H9 (cell line): ENCODE measurements around the gene APOBR. TPM values are rescaled to one million over a fixed set of nuclear protein-coding genes. Genes with fewer than 3 reads are reported as not detected.

Source experiments
- DNase-seq: peaks from one replicate; pipeline ENCODE4 v3.0.0-alpha.2; 2017
- H2AFZ ChIP-seq: one replicate; pipeline ENCODE4 v1.6.1; 2013; ENCODE audit warnings: mild to moderate bottlenecking, low read length, control low read depth, moderate library complexity
- H2AK5ac ChIP-seq: 2 replicates; pipeline ENCODE4 v1.6.1; 2013; ENCODE audit warnings: low read length, control low read depth, mixed read lengths; ENCODE audit not compliant: insufficient read length
- H2BK120ac ChIP-seq: one replicate; pipeline ENCODE4 v1.6.1; 2013; ENCODE audit warnings: low read depth, mild to moderate bottlenecking, low read length, control low read depth, inconsistent platforms; ENCODE audit not compliant: poor library complexity, severe bottlenecking
- H2BK12ac ChIP-seq: 2 replicates; pipeline ENCODE4 v1.6.1; 2013; ENCODE audit warnings: low read length, control low read depth, mixed read lengths, low read depth; ENCODE audit not compliant: insufficient read length
- H2BK15ac ChIP-seq: 2 replicates; pipeline ENCODE4 v1.6.1; 2013; ENCODE audit warnings: low read depth, low read length, control low read depth
- H2BK20ac ChIP-seq: one replicate; pipeline ENCODE4 v1.6.1; 2013; ENCODE audit warnings: low read depth, mild to moderate bottlenecking, low read length, control low read depth, inconsistent platforms; ENCODE audit not compliant: poor library complexity, severe bottlenecking
- H2BK5ac ChIP-seq: 2 replicates; pipeline ENCODE4 v1.6.1; 2013; ENCODE audit warnings: low read length, control low read depth, mixed read lengths; ENCODE audit not compliant: insufficient read length
- H3K14ac ChIP-seq: 2 replicates; pipeline ENCODE4 v1.6.1; 2013; ENCODE audit warnings: low read length, control low read depth; ENCODE audit not compliant: insufficient read depth
- H3K18ac ChIP-seq: 2 replicates; pipeline ENCODE4 v1.6.1; 2013; ENCODE audit warnings: low read depth, mild to moderate bottlenecking, mixed read lengths, low read length, control low read depth; ENCODE audit not compliant: insufficient read length
- H3K23ac ChIP-seq: 2 replicates; pipeline ENCODE4 v1.6.1; 2013; ENCODE audit warnings: low read length, control low read depth, mixed read lengths, low read depth; ENCODE audit not compliant: insufficient read length
- H3K23me2 ChIP-seq: 2 replicates; pipeline ENCODE4 v1.6.1; 2013; ENCODE audit warnings: low read depth, mild to moderate bottlenecking, mixed read lengths, low read length, control low read depth; ENCODE audit not compliant: insufficient read length, poor library complexity, severe bottlenecking
- H3K27ac ChIP-seq: 2 replicates; pipeline ENCODE4 v1.5.1; 2013; ENCODE audit warnings: low read length, control low read depth, mixed read lengths, low read depth; ENCODE audit not compliant: insufficient read length
- H3K27me3 ChIP-seq: 2 replicates; pipeline ENCODE4 v1.6.1; 2013; ENCODE audit warnings: low read length, control low read depth, inconsistent platforms; ENCODE audit not compliant: insufficient read depth
- H3K4ac ChIP-seq: 2 replicates; pipeline ENCODE4 v1.6.1; 2013; ENCODE audit warnings: low read depth, mild to moderate bottlenecking, control low read depth, inconsistent platforms, low read length, moderate library complexity
- H3K4me1 ChIP-seq: 2 replicates; pipeline ENCODE4 v1.6.1; 2013; ENCODE audit warnings: low read length, control low read depth, inconsistent platforms; ENCODE audit not compliant: insufficient read depth
- H3K4me2 ChIP-seq: 2 replicates; pipeline ENCODE4 v1.6.1; 2013; ENCODE audit warnings: low read length, control low read depth, mixed read lengths; ENCODE audit not compliant: insufficient read length, insufficient read depth
- H3K56ac ChIP-seq: 2 replicates; pipeline ENCODE4 v1.6.1; 2013; ENCODE audit warnings: low read depth, mild to moderate bottlenecking, mixed read lengths, low read length, control low read depth; ENCODE audit not compliant: insufficient read length
- H3K79me1 ChIP-seq: 2 replicates; pipeline ENCODE4 v1.6.1; 2013; ENCODE audit warnings: low read depth, mild to moderate bottlenecking, moderate library complexity, low read length, control low read depth, inconsistent platforms; ENCODE audit not compliant: insufficient read depth, poor library complexity, severe bottlenecking
- H3K79me2 ChIP-seq: 2 replicates; pipeline ENCODE4 v1.6.1; 2013; ENCODE audit warnings: low read length, control low read depth, inconsistent platforms; ENCODE audit not compliant: insufficient read depth
- H3K9ac ChIP-seq: 2 replicates; pipeline ENCODE4 v1.6.1; 2013; ENCODE audit warnings: low read length, control low read depth, mixed read lengths; ENCODE audit not compliant: insufficient read length; ENCODE audit errors: extremely low read depth
- H3K9me3 ChIP-seq: one replicate; pipeline ENCODE4 v1.6.1; 2013; ENCODE audit warnings: low read depth, low read length, inconsistent platforms; ENCODE audit not compliant: control insufficient read depth
- H3T11ph ChIP-seq: one replicate; pipeline ENCODE4 v1.6.1; 2013; ENCODE audit warnings: mild to moderate bottlenecking, low read length, control low read depth, inconsistent platforms
- H4K20me1 ChIP-seq: one replicate; pipeline ENCODE4 v1.6.1; 2013; ENCODE audit not compliant: control insufficient read depth, insufficient read length, insufficient read depth
- H4K5ac ChIP-seq: 2 replicates; pipeline ENCODE4 v1.6.1; 2013; ENCODE audit warnings: low read depth, mild to moderate bottlenecking, mixed read lengths, low read length, control low read depth; ENCODE audit not compliant: insufficient read length
- H4K8ac ChIP-seq: replicated peaks from 2 replicates; pipeline ENCODE4 v1.6.1; 2013; ENCODE audit warnings: low read length, control low read depth, mixed read lengths, low read depth; ENCODE audit not compliant: insufficient read length
- H4K91ac ChIP-seq: 2 replicates; pipeline ENCODE4 v1.6.1; 2013; ENCODE audit warnings: low read depth, mild to moderate bottlenecking, moderate library complexity, mixed read lengths, low read length, control low read depth; ENCODE audit not compliant: insufficient read length
- H3K27ac Mint-ChIP-seq, 3 experiments: 2 replicates in 2 of 3; 3 replicates in 1 of 3; pipeline ENCODE4 v1.8.0; 2020 to 2021; ENCODE audit warnings: mixed read lengths in 3 of 3, mild to moderate bottlenecking in 1 of 3, moderate library complexity in 1 of 3
- H3K27me3 Mint-ChIP-seq: 2 replicates; pipeline ENCODE4 v1.8.0; 2021; ENCODE audit warnings: low read depth, mild to moderate bottlenecking, moderate library complexity, mixed read lengths
- H3K36me3 Mint-ChIP-seq, 3 experiments: 2 replicates in 2 of 3; 3 replicates in 1 of 3; pipeline ENCODE4 v1.8.0; 2020 to 2021; ENCODE audit warnings: low read depth in 3 of 3, mixed read lengths in 3 of 3; ENCODE audit not compliant: insufficient read depth in 1 of 3
- H3K4me1 Mint-ChIP-seq, 2 experiments: 2 replicates each; pipeline ENCODE4 v1.8.0; 2020; ENCODE audit warnings: mixed read lengths in 2 of 2
- H3K4me3 Mint-ChIP-seq, 2 experiments: 2 replicates in 1 of 2; 3 replicates in 1 of 2; pipeline ENCODE4 v1.8.0; 2020 to 2021; ENCODE audit warnings: mild to moderate bottlenecking in 2 of 2, mixed read lengths in 2 of 2, moderate library complexity in 1 of 2
- H3K9me3 Mint-ChIP-seq, 2 experiments: 2 replicates in 1 of 2; 3 replicates in 1 of 2; pipeline ENCODE4 v1.8.0; 2020; ENCODE audit warnings: mild to moderate bottlenecking in 2 of 2, mixed read lengths in 2 of 2, moderate library complexity in 1 of 2
- WGBS: extraction: QIAGEN DNeasy Blood & Tissue Kit; methylation state at CpG from one replicate; pipeline ENCODE4 v1.1.7; 2013; ENCODE audit warnings: missing lambda C conversion rate, low lambda C conversion rate, mixed read lengths; ENCODE audit not compliant: insufficient read length; ENCODE audit errors: extremely low coverage; 5-methylcytosine and 5-hydroxymethylcytosine counted together
- total RNA-seq: library from RNA; stranded (reverse); gene quantifications from 2 replicates; pipeline ENCODE4 v1.2.1, GENCODE V29; 2021
- TF ChIP-seq, protein P1 (sequence below): fragments of 200-600 bp; sonication (generic); conservative IDR thresholded peaks from 3 replicates; pipeline ENCODE4 v1.8.0; 2021; ENCODE audit warnings: antibody characterized with exemption, mild to moderate bottlenecking

The APOBR gene
- total RNA-seq, 1 experiment from 2014 or later = not detected

DNA sequence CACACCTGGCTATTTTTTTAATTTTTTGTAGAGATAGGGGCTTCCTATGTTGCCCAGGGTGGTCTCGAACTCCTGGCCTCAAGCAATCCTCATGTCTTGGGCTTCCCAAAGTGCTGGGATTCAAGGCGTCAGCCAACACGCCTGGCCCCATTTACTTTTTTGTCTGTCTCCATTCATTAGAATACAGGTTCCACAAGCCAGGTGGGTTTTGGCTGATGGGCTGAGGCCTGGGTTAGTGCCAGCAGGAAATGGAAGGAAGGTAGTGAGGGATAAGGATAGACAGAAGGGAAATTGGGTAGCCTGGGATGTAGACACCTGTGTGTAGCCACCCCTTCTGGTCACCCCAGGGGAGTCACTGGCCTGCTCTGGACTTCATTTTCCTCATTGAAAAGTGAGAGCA is 16.6 kb downstream of the APOBR start:
- TF ChIP-seq, protein P1, sequence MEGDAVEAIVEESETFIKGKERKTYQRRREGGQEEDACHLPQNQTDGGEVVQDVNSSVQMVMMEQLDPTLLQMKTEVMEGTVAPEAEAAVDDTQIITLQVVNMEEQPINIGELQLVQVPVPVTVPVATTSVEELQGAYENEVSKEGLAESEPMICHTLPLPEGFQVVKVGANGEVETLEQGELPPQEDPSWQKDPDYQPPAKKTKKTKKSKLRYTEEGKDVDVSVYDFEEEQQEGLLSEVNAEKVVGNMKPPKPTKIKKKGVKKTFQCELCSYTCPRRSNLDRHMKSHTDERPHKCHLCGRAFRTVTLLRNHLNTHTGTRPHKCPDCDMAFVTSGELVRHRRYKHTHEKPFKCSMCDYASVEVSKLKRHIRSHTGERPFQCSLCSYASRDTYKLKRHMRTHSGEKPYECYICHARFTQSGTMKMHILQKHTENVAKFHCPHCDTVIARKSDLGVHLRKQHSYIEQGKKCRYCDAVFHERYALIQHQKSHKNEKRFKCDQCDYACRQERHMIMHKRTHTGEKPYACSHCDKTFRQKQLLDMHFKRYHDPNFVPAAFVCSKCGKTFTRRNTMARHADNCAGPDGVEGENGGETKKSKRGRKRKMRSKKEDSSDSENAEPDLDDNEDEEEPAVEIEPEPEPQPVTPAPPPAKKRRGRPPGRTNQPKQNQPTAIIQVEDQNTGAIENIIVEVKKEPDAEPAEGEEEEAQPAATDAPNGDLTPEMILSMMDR = no peak

More for the DNA sequence above, 16.6 kb downstream of the APOBR start:
- H3K79me2 ChIP-seq = no peaks in the 10 kb centered on the region
- H3K79me1 ChIP-seq = no peaks in the 10 kb centered on the region
- Mint-ChIP-seq H3K9me3 (no peaks in the 10 kb centered on the region), H3K4me1 (0 out of 4 replicates have a peak, but pooled peaks cover 0 to 2% of the 10 kb centered on the region in 2 experiments), H3K27me3 (peaks cover 5% of the 10 kb centered on the region), H3K4me3 (no peak overlapping the region), H3K27ac (no peak overlapping the region), H3K36me3 (no peaks in the 10 kb centered on the region)
- WGBS = no CpG with 5 or more reads among the region's 3 CpGs
- H3K18ac ChIP-seq = no peak overlapping the region
- H4K8ac ChIP-seq = no peak overlapping the region
- H2BK5ac ChIP-seq = no peak overlapping the region
- no peak overlapping the region for H3T11ph ChIP-seq
- no peak overlapping the region for H2AFZ ChIP-seq
- no peak overlapping the region for H4K5ac ChIP-seq
- H2AK5ac ChIP-seq = no peak overlapping the region
- H3K9ac ChIP-seq = no peak overlapping the region
- no peaks in the 10 kb centered on the region for H3K9me3 ChIP-seq
- H2BK20ac ChIP-seq = no peak overlapping the region
- no peak overlapping the region for H3K14ac ChIP-seq
- no peak overlapping the region for H4K91ac ChIP-seq
- H3K23ac ChIP-seq = no peak overlapping the region
- no peaks in the 10 kb centered on the region for H4K20me1 ChIP-seq
- no peak overlapping the region for H3K27ac ChIP-seq
- no peak overlapping the region for H3K56ac ChIP-seq
- no peak overlapping the region for H2BK12ac ChIP-seq
- DNase-seq = no peak
- 0 out of 2 replicates have a peak overlapping the region, but pooled peaks have one; percentile 58 for H2BK15ac ChIP-seq
- H3K4ac ChIP-seq = no peak overlapping the region
- no peaks in the 10 kb centered on the region for H3K4me1 ChIP-seq
- no peak overlapping the region for H2BK120ac ChIP-seq
- H3K27me3 ChIP-seq = no peaks in the 10 kb centered on the region
- no peak overlapping the region for H3K4me2 ChIP-seq
- no peaks in the 10 kb centered on the region for H3K23me2 ChIP-seq
